ENCODE results near the gene CD151. TPM values are rescaled to one million over a fixed set of nuclear protein-coding genes. Genes with fewer than 3 reads are reported as not detected.

Gene CD151
- total RNA-seq, 4 donors from 2014 or later, result 307 to 1,070 (median 520) TPM

DNA sequence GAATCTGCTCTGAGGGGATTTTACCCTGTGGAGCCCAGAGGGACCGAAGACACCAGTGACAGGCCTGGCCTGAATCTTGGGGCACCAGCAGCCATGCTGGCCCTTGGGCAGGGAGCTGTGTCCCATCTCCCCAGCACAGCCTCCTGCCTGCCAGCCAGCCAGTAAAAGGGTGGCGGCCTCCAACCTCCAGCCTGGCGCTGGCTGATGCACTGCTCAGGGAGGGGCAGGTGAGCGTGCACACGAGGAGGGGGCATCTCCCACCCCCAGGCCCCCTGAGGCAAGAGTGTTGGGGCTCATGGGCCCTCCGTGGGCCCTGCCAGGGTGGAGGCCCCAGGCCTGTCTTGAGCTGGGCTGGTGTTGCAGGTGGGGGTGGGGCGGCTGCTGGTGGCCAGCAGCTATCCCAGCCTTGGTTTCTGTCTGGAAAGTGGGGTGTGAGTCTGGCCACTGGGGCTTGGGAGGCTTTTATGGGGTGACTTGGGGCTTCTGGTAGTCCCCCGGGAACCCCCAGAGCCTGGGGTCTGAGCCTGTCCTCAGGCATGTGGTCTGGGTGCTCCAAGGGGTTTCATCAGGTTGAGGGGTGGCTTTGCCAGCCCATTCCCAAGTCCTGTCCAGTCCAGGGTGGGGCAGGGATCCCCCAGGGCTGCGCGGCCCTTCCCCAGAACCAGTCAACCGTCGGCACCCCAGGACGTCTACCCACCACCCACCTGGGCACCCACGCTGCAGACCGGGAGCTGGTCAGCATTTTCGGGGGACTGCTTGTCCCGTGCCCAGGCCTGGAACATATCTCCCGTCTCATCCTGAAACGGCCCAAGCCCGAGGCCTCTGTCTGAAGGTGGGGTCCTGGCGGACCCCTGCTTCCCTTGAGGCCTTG lies 27.7 kb downstream of the CD151 start:
- TF ChIP-seq, protein P1, sequence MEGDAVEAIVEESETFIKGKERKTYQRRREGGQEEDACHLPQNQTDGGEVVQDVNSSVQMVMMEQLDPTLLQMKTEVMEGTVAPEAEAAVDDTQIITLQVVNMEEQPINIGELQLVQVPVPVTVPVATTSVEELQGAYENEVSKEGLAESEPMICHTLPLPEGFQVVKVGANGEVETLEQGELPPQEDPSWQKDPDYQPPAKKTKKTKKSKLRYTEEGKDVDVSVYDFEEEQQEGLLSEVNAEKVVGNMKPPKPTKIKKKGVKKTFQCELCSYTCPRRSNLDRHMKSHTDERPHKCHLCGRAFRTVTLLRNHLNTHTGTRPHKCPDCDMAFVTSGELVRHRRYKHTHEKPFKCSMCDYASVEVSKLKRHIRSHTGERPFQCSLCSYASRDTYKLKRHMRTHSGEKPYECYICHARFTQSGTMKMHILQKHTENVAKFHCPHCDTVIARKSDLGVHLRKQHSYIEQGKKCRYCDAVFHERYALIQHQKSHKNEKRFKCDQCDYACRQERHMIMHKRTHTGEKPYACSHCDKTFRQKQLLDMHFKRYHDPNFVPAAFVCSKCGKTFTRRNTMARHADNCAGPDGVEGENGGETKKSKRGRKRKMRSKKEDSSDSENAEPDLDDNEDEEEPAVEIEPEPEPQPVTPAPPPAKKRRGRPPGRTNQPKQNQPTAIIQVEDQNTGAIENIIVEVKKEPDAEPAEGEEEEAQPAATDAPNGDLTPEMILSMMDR (IDR thresholded peaks at IDR 0.05; ENCODE audit: low read depth), result no peak

DNA sequence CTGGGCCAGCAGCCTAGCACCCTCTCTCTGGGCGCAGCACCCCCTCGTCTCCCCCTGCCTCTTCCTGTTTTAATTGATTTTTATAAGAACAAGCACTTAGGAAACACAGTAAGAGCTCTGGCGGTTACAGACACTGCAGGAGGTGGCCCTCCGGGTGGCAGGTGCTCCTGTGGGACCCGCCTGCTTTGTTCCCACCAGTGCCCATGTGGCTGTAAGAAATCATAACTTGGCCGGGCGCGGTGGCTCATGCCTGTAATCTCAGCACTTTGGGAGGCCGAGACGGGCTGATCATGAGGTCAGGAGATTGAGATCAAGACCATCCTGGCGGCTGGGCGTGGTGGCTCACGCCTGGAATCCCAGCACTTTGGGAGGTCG lies 28.3 kb downstream of the CD151 start:
- TF ChIP-seq, protein P1 (IDR thresholded peaks at IDR 0.05; ENCODE audit: low read depth), result no peak

GRCh38 chr11:862081-862661 lies 29.4 kb downstream of the CD151 start:
- TF ChIP-seq, protein P1 (IDR thresholded peaks at IDR 0.05; ENCODE audit: low read depth), result no peak

GRCh38 chr11:862696-863022 lies 29.9 kb downstream of the CD151 start:
- TF ChIP-seq, protein P1 (IDR thresholded peaks at IDR 0.05; ENCODE audit: low read depth), result no peak

GRCh38 chr11:863023-863909 lies 30.5 kb downstream of the CD151 start:
- TF ChIP-seq, protein P1 (IDR thresholded peaks at IDR 0.05; ENCODE audit: low read depth), result no peak

DNA sequence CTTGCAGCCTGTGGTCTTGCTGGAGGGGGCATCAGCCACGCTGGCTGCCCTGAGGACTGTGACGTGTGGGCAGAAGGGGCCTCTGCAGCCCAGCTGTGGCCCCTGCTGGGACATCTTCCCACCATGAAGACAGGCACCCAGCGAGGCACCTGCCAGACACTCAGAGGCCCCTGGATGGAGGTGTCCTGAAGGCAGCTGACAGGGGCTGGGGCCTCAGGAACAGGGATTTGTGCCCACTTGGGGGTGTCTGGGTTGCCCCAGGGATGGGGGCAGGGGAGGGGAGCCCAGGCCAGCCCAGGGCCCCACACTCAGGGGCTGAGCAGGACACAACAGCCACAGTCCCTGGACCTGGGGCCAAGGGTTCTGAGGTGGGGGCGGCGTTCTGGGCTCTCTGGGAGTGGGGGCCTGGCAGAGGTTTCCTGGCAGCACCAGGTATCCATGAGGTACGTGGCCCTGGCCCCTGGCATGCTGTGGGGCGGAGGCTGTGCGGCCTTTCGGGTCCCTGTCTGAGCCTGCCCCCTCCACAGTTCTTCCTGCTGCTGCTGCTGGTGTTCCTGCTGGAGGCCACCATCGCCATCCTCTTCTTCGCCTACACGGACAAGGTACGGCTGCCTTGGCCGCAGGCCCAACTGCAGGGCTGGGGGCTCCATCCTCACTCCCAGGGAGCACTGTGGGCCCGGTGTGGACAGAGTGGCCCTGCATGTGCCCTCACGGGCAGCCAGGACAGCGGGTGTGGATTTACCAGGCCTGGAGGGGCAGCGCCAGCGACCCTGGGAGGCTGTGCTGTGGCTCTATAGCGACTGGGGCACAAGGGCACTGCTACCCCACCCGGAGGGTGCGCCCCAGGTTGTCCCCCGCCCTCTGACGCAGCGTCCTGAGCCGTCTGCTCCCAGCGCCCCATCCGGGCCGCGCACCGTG lies 31.4 kb downstream of the CD151 start:
- TF ChIP-seq, protein P1 (IDR thresholded peaks at IDR 0.05; ENCODE audit: low read depth), result no peak

Data from subcutaneous adipose tissue (tissue), 4 donors.